Measurements from ENCODE around the gene GABPB1.

Gene GABPB1

DNA sequence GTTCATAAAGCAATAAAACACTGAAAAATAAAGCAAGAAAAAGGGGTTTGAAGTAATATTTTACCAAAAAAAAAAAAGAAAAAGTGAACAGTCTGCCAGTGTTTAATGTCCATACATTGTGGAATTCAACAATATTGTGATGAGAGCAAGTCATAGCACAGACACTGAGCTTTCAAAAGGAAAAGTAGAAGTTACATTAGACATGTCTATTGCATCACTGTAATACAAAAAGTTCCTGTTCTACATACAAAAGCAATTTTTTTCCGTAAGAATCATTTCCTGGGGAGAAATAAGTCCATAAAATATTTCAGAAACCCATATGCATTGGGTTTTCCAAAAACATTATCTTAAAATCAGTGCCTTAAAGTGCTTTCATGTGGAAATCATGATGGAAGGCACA, 77.6 kb downstream of the GABPB1 start:
- DNase-seq (ENCODE audit: low spot score): no peak

DNA sequence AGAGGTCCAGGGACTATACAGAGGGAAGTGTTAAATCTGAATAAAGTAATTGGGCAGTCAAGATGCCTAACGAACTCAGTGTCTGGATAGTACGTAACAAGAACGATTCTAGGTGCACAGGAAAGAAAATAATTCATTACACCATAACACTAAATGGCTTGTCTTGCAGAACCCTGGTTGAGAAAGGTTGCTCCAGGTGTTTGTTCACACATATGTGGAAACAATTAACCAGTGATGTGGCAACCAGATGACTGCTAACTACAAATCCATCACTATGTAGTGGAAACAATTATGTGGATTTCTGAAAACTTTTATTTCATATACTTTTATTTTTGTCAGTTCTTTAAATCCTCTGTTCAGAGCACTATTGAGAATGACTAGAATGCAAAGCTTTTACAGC, 79.1 kb downstream of the GABPB1 start:
- no peak for DNase-seq (ENCODE audit: low spot score)

DNA sequence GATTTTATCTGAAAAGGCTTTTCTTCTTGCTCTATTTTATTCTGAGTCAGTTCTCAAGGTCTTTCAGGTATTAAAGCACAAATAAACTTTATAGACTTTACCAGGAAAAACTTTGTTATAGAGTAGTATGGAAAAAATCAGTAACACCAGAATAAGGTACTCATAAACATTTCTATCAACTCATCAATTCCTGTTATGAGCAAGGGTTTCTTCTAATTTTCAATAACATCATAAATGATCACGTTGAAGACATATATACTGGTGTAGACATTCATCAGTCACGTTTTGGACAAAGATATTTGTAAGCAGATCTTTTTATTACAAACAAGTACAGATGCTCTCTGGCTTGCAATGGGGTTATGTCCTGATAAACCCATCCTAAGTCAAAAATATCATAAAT, 79.9 kb downstream of the GABPB1 start:
- DNase-seq (ENCODE audit: low spot score): no peak

DNA sequence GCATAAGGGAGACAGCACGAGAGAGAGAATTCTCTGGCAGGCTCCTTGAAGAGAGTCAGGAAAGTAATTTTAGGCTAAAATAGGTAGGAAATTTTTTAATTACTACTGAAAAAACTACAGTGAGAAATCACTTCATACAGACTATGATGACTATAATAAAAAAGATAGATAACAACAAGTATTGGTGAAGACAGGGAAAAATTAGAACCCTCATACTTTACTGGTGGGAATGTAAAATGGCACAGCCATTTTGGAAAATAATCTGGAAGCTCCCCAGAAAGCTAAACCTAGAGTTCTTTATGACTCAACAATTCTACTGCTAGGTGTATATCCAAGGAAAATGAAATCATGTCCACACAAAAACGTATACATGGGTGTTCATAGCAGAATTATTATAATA, 87.4 kb downstream of the GABPB1 start:
- DNase-seq (ENCODE audit: low spot score): no peak

DNA sequence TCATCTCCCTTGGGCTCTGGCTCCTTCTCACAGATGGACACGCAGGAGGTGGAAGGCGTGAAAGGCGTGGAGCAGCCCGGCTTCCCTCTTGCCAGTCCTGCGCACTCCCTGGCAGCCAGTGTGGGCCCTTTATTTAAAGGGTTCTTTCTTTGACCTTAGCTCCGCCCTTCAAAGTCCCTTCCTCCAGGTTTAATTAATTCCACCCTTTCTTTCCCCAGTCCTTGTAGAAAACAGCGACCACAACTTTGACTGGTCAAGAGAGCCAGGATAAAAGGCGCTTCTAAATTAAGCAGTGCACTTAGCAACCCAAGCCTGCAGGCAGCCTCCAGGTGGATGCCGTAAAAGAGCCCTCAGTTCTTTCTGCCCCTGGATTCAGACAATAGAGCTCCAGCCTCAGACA, 89.4 kb downstream of the GABPB1 start, which contains the start of gene HDC:
HDC (minus strand) TSS at position 107 of the 400 bp plus-strand sequence; CDS start at position 4, 103 bp downstream.
- no peak for DNase-seq (ENCODE audit: low spot score)

DNA sequence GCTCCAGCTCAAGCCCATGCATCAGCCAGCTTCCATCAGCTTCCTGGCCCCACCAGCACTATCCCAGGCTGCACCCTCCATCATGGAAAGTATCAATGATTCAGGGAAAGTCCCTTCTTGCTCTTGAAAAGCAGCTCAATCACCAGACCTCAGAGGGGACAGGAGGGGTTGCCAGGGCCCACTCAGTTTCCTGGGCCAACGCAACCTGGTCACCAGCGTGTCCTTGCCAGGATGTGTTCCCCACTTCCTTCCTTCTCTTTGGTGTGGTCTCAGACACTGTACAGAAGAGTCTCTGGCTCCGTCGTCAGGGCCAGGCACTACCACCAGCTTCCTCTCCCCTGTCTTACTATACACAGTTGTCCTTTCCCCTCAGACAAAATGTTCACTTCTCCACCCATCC, 92.5 kb downstream of the GABPB1 start:
- DNase-seq (ENCODE audit: low spot score): peak; percentile 24

DNA sequence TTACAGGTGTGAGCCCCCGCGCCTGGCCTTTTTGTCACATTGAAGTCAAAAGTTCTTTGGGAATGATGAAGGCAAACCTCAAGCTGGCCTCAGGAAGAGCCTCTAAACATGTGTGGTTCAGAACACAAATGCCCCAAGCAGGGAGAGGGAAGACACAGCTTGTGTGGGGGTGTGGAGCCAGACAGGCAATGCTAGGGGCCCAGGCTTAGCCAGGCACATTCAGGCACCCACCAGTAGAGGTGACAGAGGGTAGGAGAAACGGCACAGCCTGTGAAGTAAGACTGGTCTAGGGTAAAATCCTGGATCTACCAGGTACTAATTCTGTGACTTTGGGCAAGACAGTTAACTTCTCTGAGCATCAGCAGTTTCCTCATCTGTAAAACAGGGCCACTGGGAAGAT, 93.0 kb downstream of the GABPB1 start:
- no peak for DNase-seq (ENCODE audit: low spot score)

DNA sequence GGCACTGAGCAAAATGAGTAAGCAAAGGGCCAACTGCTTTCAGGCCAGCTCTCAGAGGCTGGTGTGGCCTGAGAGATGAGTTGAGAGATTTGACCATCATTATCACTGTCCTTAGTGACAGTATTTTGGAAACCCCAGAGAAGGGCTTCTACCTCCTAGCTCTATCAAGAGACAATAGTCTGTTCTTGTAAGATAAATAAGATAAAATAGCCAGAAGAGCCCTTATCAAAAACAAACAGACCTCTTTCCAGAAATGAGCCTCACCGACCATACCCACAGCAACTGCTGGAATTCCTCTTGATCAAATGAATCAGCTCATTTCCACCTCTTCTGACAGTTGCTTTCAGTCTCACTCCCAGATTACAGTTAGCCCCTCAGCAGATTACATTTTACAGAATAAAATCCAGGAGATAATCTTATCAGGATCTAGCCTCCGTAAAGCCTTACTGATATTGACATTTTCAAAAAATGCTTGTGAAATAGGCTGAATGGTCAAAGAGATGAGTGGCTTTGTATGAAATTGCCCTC, 94.0 kb downstream of the GABPB1 start:
- no peak for DNase-seq (ENCODE audit: low spot score)

DNA sequence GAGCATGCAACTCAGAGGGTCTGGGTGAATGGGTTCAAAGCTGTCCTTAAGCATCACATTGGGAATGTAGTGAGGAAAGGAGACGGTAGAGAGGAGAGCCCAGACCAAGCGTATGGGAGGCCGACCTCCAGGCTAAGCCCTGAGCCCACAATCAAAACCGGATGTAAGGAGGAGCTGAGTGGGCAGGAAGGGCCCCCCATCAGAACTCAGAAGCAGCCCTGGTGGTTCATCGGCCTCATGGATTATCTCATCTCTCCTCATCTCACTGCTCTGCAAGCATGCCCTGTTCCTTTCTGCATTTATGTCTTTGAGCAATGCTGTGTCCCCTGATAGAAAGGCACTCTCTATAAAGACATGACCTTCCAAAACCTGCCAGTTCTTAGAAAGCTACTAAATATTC, 95.7 kb downstream of the GABPB1 start:
- no peak for DNase-seq (ENCODE audit: low spot score)

DNA sequence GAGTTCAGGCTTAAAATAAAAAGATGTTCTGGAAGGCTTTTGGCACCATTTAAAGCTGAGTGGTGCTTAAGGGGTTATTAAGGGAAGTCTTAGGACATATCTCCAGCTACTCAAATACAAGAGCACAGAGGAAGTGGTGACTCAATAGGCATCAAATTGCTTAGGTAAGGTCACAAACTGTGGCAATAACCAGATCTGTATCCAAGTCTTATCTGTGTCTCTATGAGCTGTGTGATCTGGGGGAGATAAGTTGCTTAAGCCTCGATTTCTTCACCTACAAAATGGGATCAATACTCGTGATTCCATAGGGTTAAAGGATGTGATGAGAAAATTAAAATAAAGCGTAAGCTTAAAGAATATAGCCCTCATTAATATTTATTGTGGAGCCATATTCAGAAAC, 97.1 kb downstream of the GABPB1 start:
- no peak for DNase-seq (ENCODE audit: low spot score)

DNA sequence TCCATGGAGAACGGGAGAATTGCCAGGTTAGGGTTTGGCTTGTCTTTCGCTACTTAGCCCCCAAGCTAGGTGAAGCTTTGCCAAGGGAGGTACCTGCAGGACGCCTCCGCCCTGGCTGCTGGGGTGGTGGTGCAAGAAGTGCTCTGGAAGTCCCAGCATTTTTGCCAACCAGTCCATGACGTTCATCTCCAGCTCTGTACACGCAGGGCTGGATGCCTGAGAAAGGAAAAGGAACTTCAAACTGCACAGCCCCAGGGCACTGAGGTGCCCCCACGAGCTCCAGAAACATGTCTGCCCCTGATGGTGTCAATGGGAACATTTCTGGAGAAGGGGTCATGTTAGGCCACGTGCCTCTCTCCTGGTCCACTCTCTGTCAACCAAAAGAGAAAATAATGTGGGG, 97.7 kb downstream of the GABPB1 start:
- no peak for DNase-seq (ENCODE audit: low spot score)

DNA sequence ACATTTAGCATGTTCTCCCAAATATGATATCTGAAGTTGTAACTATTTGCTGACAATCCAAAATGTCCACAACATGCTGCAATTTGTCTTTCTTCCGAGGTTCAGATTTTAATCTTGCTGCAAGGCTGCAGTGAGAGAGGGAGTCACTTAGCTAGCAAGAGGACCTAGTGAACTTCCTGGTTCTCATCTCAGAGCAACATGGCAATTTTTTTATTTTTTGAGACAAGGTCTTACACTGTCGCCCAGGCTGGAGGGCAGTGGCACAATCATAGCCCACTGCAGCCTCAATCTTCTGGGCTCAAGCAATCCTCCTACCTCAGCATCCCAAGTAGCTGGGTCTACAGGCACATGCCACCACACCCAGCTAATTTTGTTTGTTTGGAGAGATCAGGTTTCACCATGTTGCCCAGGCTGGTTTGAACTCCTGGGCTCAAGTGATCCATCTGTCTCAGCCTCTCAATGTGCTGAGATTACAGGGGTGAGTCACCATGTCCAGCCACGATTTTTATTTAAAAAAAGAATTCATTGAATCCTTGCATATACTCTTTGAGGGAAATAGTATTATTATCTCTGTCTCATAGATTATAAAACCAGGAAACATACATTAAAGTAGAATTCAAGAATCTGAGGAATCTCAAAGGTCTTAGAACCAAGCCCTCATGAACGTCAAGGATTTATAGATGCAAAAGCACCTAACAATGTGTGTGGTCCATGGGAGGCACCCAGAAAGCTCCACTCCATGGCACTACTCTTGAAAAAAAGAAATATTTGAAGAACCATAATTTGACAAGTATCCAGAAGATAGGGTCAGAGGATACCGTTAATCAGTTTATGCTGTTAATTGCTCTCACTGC, 98.6 kb downstream of the GABPB1 start:
- no peak for DNase-seq (ENCODE audit: low spot score)

DNA sequence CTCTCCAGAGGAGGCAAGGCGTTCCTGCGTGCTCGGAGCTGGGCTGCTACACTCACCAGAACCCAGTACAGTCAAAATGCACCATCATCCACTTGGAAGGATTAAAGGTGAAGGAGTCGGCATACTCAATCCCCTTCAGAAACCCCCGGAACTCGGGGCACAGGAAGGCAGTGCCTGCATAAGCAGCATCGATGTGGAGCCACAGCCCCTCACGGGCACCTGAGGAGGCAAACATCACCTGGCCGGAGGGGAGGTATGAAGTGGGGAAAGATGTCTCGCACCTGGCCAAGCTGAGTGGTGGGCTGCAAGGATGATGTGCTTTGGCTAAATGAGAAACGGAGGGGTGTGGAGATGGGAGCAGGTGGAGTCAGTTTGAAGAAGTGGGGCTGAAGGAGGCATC, 102.4 kb downstream of the GABPB1 start:
- DNase-seq (ENCODE audit: low spot score): no peak

DNA sequence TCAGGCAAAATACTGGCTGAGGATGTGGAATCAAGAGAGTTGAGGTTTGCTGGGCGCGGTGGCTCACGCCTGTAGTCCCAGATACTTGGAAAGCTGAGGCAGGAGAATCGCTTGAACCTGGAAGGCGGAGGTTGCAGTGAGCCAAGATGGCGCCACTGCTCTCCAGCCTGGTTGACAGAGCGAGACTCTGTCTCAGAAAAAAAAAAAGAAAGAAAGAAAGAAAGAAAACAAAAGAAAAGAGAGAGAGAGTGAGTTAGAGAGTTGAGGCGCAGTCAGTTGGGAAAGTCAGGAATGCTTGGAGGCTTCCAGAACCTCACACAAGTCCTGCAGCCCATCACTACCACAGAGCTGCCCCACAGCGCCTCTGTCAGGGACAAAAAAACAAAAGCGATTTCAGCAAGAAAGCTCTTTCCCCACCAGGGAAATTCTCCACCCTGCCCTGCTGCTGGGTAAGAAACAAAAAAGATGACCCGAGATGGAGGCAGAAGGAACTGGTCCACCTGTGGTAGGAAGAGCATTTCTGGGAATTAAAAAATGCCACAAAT, 103.3 kb downstream of the GABPB1 start:
- no peak for DNase-seq (ENCODE audit: low spot score)

DNA sequence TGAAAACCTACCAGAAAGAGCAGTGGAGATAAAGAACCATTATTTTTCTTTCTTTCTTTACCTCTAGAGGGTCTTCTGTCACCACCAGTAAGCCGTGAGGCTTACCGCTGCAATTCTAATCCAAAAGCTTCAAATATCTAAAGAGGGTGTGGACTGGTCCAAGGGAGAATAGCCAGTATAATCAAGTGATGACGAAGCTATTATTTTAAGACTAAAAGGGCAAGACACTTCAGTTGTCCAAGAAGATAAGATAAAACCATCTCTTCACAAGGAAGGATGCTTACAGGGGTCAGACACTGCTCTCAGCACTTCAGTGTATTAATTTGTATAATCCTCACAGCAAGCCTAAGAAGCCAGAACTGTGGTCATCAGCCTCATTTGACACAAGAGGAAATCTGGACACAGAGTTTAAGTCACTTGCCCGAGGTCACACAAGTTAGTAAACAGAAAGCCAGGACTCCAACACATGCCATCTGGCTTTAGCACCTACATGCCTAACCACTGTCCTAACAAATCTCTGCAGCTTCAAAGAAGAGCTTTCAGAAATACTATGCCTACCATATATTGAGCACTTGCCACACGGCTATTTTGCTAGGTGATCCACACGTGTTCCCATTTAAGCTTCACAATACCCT, 104.1 kb downstream of the GABPB1 start:
- DNase-seq (ENCODE audit: low spot score): no peak

DNA sequence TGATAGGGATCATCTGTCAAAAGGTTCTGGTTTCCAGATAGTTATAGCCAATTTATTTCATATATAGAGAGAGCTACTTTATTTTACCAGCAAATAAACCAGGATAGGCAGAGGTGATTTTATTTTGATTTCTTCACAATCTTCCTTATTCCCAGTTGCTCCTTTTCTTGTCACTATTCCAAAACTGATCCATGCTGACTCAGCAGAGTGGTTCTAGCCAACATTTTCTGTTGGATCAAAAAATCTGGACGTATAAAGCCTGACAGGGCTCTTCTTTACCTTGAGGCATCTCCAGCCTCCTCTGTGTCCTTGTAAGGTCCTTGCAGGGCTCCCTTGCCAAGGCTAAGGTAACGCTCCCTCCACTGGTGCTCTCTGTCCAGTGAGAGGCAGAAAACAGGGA, 105.3 kb downstream of the GABPB1 start:
- no peak for DNase-seq (ENCODE audit: low spot score)

DNA sequence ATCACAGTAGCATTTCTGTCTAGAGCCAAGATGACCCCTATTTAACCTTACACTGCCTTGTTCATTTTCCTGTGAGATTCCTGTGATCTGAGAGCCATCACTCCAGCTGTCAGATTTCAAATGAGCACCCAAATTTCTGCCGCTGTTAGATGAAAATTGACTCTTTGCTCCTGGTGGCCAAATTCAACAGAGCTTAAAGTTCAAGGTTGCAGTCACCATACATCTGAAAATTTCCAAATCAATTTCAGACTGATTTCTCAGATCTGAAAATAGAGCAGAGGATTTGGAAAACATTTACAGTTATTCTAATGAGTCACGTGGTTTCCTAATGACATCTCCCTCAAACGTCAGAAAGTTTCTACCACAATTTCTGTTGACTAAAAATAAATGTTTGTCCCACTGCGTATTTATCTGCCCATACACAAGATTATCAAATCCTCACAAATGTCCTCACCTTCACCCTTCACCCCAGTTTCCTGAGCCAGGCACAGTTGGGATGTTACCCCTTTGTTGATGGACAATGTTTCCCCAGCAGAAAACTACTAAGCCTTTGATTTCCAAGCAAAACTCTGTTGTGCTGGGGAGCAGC, 105.9 kb downstream of the GABPB1 start:
- DNase-seq (ENCODE audit: low spot score): no peak

DNA sequence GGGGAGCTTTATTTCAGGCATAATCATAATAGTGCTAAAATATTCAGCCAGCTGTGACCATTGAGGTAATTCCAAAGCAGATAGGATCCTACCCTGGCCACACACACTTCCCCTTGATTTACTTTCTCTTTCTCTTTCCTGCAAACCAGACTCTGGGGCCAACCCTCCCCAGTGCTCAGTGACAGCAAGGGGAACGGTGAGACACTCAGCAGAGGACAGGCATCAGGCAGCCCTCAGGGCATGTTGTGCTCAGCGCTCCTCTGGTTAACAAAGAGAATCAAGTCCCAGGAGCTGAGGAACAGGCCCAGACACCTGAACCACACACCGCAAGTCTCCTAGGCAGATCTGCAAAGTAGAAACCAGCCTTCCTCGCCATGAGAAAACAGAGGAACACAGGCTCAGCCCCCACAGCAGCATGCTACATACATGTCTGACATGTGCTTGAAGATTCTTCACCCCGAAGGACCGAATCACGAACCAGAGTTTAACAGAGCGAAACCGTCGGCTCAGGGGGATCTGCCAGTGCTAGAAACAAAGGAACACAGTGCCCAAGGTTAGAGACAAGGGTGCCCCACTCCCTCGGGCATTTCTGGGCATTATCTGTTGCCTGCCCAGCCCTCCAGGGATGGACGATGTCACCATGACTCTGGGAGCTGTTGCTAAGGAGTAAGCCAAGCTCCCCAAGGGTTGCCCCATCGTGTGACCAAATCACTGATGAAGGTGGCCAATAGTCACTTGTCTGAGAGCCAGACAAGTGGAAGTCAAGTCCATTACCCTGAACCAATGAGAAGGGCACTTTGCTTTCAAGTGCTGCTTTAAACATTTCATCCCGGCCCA, 107.0 kb downstream of the GABPB1 start:
- DNase-seq (ENCODE audit: low spot score): peak; percentile 56

DNA sequence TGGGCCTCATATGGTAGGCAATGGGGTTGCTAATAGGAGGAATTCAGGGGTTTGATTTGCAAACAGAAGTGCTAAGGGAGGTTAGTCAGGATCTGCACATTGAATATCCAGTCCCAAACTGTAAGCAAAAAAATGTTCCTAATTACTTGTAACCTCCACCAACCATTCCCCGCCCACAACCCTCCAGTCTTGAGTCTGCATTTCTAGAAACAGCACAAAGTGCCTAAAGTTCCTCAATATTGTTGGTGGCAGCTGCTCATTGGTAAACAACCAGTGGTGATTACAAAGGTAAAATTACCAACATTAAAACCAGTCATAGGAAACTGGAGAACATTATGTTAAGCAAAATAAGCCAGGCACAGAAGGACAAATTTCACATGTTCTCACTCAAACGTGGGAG, 108.4 kb downstream of the GABPB1 start:
- no peak for DNase-seq (ENCODE audit: low spot score)

DNA sequence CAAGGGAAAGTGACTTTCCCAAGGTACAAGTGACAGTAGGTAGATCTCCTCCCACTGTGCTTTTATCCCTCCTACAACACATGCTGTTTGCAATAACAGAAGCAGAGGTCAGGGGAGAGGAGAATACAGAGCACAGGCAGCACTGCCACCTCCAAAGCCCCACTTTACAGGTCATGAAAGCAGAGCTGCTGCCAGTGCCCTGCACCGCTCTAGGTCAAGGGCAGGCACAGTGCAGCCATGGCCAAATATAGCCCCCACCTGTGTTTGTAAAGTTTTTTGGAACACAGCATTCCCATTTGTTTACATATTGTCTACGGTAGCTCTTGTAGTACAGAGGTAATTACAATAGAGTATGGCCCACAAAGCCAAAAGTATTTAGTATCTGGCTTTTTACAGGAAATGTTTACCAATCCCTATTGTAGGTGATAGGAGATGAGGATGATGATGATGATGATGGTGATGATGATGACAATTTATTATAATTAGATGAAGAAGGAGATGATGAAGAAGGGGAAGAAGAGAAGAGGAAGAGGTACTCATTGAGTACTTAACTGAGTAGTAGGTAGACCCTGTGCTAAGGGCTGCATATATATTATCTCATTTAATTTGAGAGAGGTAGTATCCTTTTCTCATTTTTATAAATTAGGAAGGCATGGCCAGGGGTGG, 109.9 kb downstream of the GABPB1 start:
- DNase-seq (ENCODE audit: low spot score): no peak

DNA sequence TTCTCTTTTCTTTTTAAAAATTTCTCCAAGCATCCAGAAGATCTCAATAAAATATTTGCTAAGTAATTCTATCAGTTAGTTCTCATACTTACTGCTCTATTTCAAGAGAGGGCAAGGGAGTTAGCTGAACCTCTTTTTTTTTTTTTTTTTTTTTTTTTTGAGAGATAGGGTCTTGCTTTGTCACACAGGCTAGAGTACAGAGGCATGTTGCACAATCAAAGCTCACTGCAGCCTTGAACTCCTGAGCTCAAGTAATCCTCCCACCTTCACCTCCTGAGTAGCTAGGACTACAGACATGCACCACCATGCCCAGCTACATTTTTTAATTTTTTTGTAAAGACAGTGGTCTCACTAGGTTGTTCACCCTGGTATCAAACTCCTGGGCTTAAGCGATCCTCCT, 110.8 kb downstream of the GABPB1 start:
- no peak for DNase-seq (ENCODE audit: low spot score)
